Purkinje cell (primary cell): ENCODE data around the gene NANS. TPM values are rescaled to one million over a fixed set of nuclear protein-coding genes. Genes with fewer than 3 reads are reported as not detected.

ENCODE experiments used
- polyA plus RNA-seq: library from polyadenylated mRNA; unstranded; fragments of >200 nt; fragmentation: Nextera tagmentation; gene quantifications from 2 replicates; pipeline ENCODE4 v1.2.1, GENCODE V29; 2014

NANS gene, protein sequence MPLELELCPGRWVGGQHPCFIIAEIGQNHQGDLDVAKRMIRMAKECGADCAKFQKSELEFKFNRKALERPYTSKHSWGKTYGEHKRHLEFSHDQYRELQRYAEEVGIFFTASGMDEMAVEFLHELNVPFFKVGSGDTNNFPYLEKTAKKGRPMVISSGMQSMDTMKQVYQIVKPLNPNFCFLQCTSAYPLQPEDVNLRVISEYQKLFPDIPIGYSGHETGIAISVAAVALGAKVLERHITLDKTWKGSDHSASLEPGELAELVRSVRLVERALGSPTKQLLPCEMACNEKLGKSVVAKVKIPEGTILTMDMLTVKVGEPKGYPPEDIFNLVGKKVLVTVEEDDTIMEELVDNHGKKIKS
- 24.8 and 26.4 TPM in 2 replicates for polyA plus RNA-seq

GRCh38 chr9:98056269-98057137, at the start of gene NANS:
TSS of gene NANS (plus strand) at chr9:98056732. CDS start at chr9:98056809, 77 bp downstream.

GRCh38 chr9:98118640-98119601, 62.4 kb downstream of the NANS start, which contains the start of gene TRIM14:
TSS of gene TRIM14 (minus strand) at chr9:98119222. CDS start at chr9:98119188, 34 bp downstream.

Other genes starting within 250 kb of the NANS start
- gene FOXE1, start 203.5 kb upstream of the NANS start, polyA plus RNA-seq = not detected in 2 replicates
- gene TRMO, start 134.2 kb upstream of the NANS start, polyA plus RNA-seq = 6.6 and 10.4 TPM in 2 replicates
- not detected in 2 replicates for gene HEMGN, start 118.6 kb upstream of the NANS start, polyA plus RNA-seq
- gene ANP32B, start 73.4 kb upstream of the NANS start, polyA plus RNA-seq = 13.6 and 20.2 TPM in 2 replicates
- 0.29 and 0.32 TPM in 2 replicates for gene TRIM14, start 62.5 kb downstream of the NANS start, polyA plus RNA-seq
- 0.55 TPM in 1 of 2 replicates, not detected in the other for gene CORO2A, start 135.9 kb downstream of the NANS start, polyA plus RNA-seq
- 0.23 TPM in 1 of 2 replicates, not detected in the other for gene TBC1D2, start 198.9 kb downstream of the NANS start, polyA plus RNA-seq